Stimulated activated effector memory CD8-positive, alpha-beta T cell treated with anti-CD3 and anti-CD28 coated beads, Interleukin-12 subunit alpha, Interleukin-12 subunit beta, amount 100 ng/mL, for 72 hours (primary cell): Measurements from ENCODE around the gene PPP1R3E.
A peak's percentile ranks its signal among the peaks of the same experiment; 100 is the strongest.
"Not testable (repeated sequence)": the region's sequence is repeated elsewhere in the genome, so short reads cannot be mapped to it uniquely, and the experiment has no call there.

Experiments
- ATAC-seq: fragments of 150-1000 bp; cut with Tn5 transposase; 2 replicates; pipeline ENCODE4 v1.10.0; 2021
- DNase-seq, 2 donors: peaks; one replicate each; pipeline ENCODE4 v3.0.0; 2021 to 2022; ENCODE audit warnings: low spot score in 2 of 2
- H3K27ac Mint-ChIP-seq: one replicate; pipeline ENCODE4 v1.8.0; 2022; ENCODE audit warnings: mild to moderate bottlenecking, mixed read lengths
- H3K36me3 Mint-ChIP-seq: one replicate; pipeline ENCODE4 v1.8.0; 2022; ENCODE audit warnings: mild to moderate bottlenecking, mixed read lengths
- H3K4me1 Mint-ChIP-seq: one replicate; pipeline ENCODE4 v1.8.0; 2022; ENCODE audit warnings: mixed read lengths
- H3K4me3 Mint-ChIP-seq: one replicate; pipeline ENCODE4 v1.8.0; 2022; ENCODE audit warnings: mild to moderate bottlenecking, mixed read lengths
- H3K9me3 Mint-ChIP-seq: one replicate; pipeline ENCODE4 v1.8.0; 2022; ENCODE audit warnings: mixed read lengths

The PPP1R3E gene

GRCh38 chr14:23326491-23327332 is 24.1 kb upstream of the PPP1R3E start:
- DNase-seq: no peak
- ATAC-seq: no peak
- Mint-ChIP-seq H3K4me3 (no peak overlapping the region), H3K27ac (peak overlapping the region; percentile 26), H3K36me3 (peaks cover 55% of the 10 kb centered on the region), H3K9me3 (no peaks in the 10 kb centered on the region), H3K4me1 (peaks cover 14% of the 10 kb centered on the region)

DNA sequence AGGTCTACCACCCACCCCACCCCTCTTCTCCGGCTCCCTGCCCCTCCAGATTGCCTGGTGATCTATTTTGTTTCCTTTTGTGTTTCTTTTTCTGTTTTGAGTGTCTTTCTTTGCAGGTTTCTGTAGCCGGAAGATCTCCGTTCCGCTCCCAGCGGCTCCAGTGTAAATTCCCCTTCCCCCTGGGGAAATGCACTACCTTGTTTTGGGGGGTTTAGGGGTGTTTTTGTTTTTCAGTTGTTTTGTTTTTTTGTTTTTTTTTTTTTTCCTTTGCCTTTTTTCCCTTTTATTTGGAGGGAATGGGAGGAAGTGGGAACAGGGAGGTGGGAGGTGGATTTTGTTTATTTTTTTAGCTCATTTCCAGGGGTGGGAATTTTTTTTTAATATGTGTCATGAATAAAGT is 23.1 kb upstream of the PPP1R3E start:
- H3K4me1 Mint-ChIP-seq: peaks cover 15% of the 10 kb centered on the region
- peaks cover 62% of the 10 kb centered on the region for H3K36me3 Mint-ChIP-seq
- not testable (repeated sequence) for ATAC-seq, H3K9me3 Mint-ChIP-seq, DNase-seq, H3K4me3 Mint-ChIP-seq
- peak overlapping the region; percentile 26 for H3K27ac Mint-ChIP-seq

DNA sequence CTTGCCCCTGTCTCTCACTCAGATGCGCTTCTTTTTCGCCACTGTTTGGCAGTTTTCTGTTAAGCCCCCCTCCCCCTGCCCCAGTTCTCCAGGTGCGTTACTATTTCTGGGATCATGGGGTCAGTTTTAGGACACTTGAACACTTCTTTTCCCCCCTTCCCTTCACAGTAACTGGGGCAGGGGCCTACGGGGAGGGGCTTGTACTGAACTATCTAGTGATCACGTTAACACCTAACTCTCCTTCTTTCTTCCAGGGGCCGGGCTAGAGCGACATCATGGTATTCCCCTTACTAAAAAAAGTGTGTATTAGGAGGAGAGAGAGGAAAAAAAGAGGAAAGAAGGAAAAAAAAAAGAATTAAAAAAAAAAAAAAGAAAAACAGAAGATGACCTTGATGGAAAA is 22.3 kb upstream of the PPP1R3E start:
- ATAC-seq (no peak), DNase-seq (no peak)
- Mint-ChIP-seq H3K9me3 (no peaks in the 10 kb centered on the region), H3K27ac (no peak overlapping the region), H3K36me3 (peaks cover 67% of the 10 kb centered on the region), H3K4me1 (peaks cover 22% of the 10 kb centered on the region), H3K4me3 (no peak overlapping the region)

GRCh38 chr14:23324455-23324846 is 21.8 kb upstream of the PPP1R3E start:
- H3K36me3 Mint-ChIP-seq: peaks cover 67% of the 10 kb centered on the region
- no peaks in the 10 kb centered on the region for H3K9me3 Mint-ChIP-seq
- no peak for ATAC-seq
- H3K4me1 Mint-ChIP-seq: peaks cover 28% of the 10 kb centered on the region
- no peak overlapping the region for H3K4me3 Mint-ChIP-seq
- no peak for DNase-seq
- H3K27ac Mint-ChIP-seq: no peak overlapping the region

- DNase-seq (no peak), ATAC-seq (no peak)
- Mint-ChIP-seq H3K4me1 (peaks cover 29% of the 10 kb centered on the region), H3K36me3 (peaks cover 67% of the 10 kb centered on the region), H3K4me3 (no peak overlapping the region), H3K27ac (no peak overlapping the region), H3K9me3 (no peaks in the 10 kb centered on the region)
These were observed 21.3 kb upstream of the PPP1R3E start for GRCh38 chr14:23323838-23324454.

GRCh38 chr14:23322568-23323517 is 20.2 kb upstream of the PPP1R3E start:
- H3K27ac Mint-ChIP-seq: peak overlapping the region; percentile 83
- peaks cover 29% of the 10 kb centered on the region for H3K4me1 Mint-ChIP-seq
- DNase-seq: no peak
- no peak for ATAC-seq
- peaks cover 67% of the 10 kb centered on the region for H3K36me3 Mint-ChIP-seq
- no peaks in the 10 kb centered on the region for H3K9me3 Mint-ChIP-seq
- H3K4me3 Mint-ChIP-seq: peak overlapping the region; percentile 86

- ATAC-seq: peak; percentile 49
- Mint-ChIP-seq H3K9me3 (no peaks in the 10 kb centered on the region), H3K36me3 (peaks cover 63% of the 10 kb centered on the region), H3K4me1 (peaks cover 29% of the 10 kb centered on the region), H3K4me3 (peak overlapping the region; percentile 86), H3K27ac (peak overlapping the region; percentile 83)
- DNase-seq: peak; percentile 38 to 78
These were observed 19.2 kb upstream of the PPP1R3E start for GRCh38 chr14:23321572-23322547.

DNA sequence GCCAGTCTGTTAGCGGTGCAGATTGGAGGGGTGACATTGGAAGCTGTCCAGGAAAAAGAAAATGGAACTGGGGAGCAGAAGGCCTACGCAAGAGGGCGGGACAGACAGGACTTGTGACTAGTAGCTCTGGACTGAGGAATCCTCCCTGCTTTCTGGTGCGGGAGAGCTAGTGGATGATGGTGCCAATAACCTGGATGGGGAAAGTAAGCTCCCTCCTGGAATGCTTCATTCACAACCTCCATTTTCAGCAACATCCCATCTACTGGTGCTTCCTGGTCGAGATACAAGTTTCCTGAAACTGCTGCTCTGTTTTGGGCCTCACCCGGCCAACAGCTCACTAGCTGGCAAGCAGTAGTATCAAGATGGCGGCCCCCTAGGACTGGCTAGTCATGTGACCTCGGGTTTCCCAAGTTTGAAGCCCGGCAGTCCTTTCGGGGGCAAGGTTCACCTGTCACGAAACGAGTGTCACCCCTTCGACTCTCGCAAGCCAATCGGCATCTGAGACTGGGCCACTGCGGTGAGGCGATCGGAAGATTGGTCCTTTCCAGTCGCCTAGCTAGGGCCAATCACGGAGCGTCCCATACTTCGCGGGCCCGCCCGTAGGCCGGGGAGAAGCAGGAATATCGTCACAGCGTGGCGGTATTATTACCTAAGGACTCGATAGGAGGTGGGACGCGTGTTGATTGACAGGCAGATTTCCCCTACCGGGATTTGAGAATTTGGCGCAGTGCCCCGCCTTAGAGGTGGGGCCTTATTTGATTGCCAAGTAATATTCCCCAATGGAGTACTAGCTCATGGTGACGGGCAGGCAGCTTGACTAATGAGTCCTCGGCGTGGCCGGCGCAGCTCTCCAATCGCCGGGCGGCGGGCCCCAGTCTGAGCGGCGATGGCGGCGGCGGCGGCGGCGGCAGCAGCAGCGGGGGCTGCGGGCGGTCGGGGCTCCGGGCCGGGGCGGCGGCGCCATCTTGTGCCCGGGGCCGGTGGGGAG is 18.2 kb upstream of the PPP1R3E start, which contains the start of gene PABPN1:
PABPN1 (plus strand) TSS at position 874 of the 988 bp plus-strand sequence; CDS start at position 887, 13 bp downstream.
- peaks cover 54% of the 10 kb centered on the region for H3K36me3 Mint-ChIP-seq
- peak; percentile 90 to 97 for DNase-seq
- peak within 1 kb of the TSS; percentile 86 for H3K4me3 Mint-ChIP-seq
- no peaks in the 10 kb centered on the region for H3K9me3 Mint-ChIP-seq
- peaks cover 29% of the 10 kb centered on the region for H3K4me1 Mint-ChIP-seq
- H3K27ac Mint-ChIP-seq: peak within 1 kb of the TSS; percentile 83
- peak; percentile 93 for ATAC-seq

- Mint-ChIP-seq H3K4me1 (peaks cover 27% of the 10 kb centered on the region), H3K9me3 (no peaks in the 10 kb centered on the region), H3K4me3 (peak overlapping the region; percentile 86), H3K27ac (peak overlapping the region; percentile 83), H3K36me3 (peaks cover 44% of the 10 kb centered on the region)
- peak in 1 of 2 donors; percentile 64 for DNase-seq
- no peak for ATAC-seq
These were observed 17.3 kb upstream of the PPP1R3E start for GRCh38 chr14:23319746-23320583.

DNA sequence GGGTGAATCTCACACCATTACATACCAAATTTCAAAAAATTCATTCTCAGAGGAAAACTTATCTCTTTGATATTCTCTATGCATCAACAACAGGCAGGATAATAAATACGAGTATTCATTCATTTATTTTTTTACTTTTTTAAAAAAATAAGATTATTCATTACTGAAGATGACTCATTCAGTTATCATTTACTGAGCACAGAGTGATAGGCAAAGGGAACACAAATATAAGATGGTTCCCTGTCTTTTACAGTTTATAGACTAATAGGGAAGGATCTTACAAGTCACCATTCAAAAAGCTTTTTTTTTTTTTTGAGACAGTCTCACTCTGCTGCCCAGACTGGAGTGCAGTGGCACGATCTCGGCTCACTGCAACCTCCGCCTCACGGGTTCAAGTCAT is 13.6 kb upstream of the PPP1R3E start:
- no peak overlapping the region for H3K27ac Mint-ChIP-seq
- H3K4me3 Mint-ChIP-seq: no peak overlapping the region
- peaks cover 11% of the 10 kb centered on the region for H3K36me3 Mint-ChIP-seq
- DNase-seq (no peak), ATAC-seq (no peak)
- no peaks in the 10 kb centered on the region for H3K9me3 Mint-ChIP-seq
- peaks cover 15% of the 10 kb centered on the region for H3K4me1 Mint-ChIP-seq

- Mint-ChIP-seq H3K27ac (no peak overlapping the region), H3K36me3 (no peaks in the 10 kb centered on the region), H3K9me3 (no peaks in the 10 kb centered on the region), H3K4me1 (peaks cover 15% of the 10 kb centered on the region), H3K4me3 (no peak overlapping the region)
- DNase-seq (no peak), ATAC-seq (no peak)
These were observed 7.9 kb upstream of the PPP1R3E start for GRCh38 chr14:23310546-23310945.

DNA sequence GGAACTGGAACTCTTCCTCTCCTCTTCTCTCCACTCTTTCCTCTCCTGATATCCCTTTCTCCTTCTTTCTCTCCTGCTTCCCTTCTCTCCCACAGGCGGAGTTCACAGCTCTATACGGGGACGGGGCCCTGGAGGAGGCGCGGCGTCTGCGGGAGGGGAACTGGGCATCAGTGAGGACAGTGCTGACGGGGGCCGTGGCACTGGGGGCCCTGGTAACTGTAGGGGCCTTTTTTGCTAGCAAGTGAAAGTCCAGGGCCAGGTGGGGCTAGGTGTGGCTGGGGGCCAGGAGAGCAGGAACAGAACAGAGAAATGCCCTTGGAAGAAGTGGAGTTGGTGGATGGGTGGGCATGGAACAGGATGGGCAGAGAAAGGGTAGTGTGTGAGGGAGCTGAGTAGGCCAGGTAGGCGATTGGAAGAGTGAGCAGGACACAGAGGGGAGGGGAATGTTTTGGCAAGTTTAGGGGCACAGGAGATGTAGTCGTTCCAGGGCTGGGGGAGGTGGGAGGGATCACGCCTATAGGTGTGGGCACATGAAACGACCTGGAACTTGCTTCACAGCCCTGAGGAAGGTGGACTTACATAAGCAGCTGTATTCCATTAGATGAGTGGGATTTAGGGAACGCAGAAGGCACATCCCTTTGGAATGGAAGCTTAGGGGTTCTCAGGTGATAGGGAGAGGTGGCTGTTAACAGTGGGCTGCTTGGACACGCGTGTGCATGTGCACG is 6.2 kb upstream of the PPP1R3E start:
- Mint-ChIP-seq H3K36me3 (no peaks in the 10 kb centered on the region), H3K4me3 (no peak overlapping the region), H3K27ac (no peak overlapping the region), H3K4me1 (peaks cover 15% of the 10 kb centered on the region), H3K9me3 (no peaks in the 10 kb centered on the region)
- DNase-seq (no peak), ATAC-seq (no peak)
